SK-MEL-5 (cell line): ENCODE results near the gene CNGA3. TPM values are rescaled to one million over a fixed set of nuclear protein-coding genes. Genes with fewer than 3 reads are reported as not detected.
"Not testable (repeated sequence)": the region's sequence is repeated elsewhere in the genome, so short reads cannot be mapped to it uniquely, and the experiment has no call there.

ENCODE experiments used
- DNase-seq: peaks from one replicate; pipeline ENCODE4 v3.0.0-alpha.2; 2016; ENCODE audit warnings: low read depth, low spot score
- in situ Hi-C: cut with HindIII; loops from 2 replicates; pipeline ENCODE4 v1.10.0; 2016; ENCODE audit warnings: low sequenced_read_pairs, high pct_unique_total_duplicates, low pct_unique_long_range_greater_than_20kb
- total RNA-seq: library from RNA; depleted of rRNA; stranded (reverse); fragments of >200 nt; shearing (Covaris generic); gene quantifications from 2 replicates; pipeline ENCODE4 v1.2.3, GENCODE V29; 2014

The CNGA3 gene
- total RNA-seq, 1 experiment from 2014 or later = not detected

DNA sequence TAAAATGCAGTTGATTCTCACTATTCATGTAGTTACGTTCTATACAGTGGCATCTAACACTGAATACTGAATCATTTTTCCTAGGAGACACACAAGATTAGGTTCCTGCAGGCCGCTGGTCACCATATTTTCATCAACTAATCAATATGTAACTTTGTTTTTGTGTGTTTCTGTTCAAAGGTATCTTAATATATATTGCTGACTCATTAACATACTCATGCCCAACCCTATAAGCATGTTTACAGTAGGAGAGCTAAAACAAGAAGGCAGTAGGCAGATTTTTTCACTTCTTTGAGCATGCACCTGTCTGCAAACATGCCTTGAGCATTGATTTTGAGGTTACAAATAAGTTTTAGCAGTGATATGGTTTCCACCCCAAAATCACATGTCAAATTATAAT is 30.3 kb upstream of the CNGA3 start:
- in situ Hi-C loops = no loop called here

DNA sequence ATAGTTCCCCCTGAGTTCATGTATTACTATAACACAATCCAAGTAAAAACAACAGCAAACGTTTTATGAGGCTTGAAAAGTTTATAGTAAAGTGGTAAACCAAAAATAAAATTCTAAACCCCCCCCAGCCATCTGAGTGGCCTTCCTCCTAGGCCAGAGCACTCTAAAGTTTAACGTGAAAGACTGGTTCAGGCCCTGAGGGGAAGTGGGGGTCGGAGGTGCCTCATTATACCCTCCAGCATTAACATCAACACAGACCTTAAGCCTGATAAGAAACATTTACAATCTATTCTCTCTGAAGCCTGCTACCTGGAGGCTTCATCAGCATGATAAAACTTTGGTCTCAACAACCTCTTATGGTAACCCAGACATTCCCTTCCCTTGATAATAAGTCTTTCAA is 29.0 kb upstream of the CNGA3 start:
- no peak for DNase-seq
- in situ Hi-C loops = no loop called here

More for the DNA sequence above, 30.3 kb upstream of the CNGA3 start:
- DNase-seq = no peak

DNA sequence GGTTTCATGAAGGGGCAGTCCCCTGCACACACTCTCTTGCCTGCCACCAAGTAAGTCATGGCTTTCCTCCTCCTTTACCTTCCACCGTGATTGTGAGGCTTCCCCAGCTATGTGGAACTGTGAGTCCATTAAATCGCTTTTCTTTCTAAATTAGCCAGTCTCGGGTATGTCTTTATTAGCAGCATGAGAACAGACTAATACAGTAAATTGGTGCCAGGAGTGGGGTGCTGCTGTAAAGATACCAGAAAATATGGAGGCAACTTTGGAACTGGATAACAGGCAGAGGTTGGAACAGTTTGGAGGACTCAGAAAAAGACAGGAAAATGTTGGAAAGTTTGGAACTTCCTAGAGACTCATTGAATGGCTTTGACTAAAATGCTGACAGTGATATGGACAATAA is 26.1 kb upstream of the CNGA3 start:
- DNase-seq, in situ Hi-C loops: not testable (repeated sequence)

DNA sequence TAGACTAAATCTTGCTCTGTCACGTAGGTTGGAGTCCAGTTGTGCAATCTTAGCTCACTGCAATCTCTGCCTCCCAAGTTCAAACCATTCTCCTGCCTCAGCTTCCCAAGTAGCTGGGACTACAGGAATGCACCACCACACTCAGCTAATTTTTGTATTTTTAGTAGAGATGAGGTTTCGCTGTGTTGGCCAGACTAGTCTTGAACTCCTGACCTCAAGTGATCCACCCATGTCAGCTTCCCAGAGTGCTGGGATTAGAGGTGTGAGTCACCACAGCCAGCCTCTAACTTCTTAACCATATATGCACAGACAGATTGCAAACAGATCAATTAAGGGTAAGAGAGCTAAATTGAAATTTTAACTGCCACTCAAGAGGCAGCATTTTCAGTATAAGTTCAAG is 22.1 kb upstream of the CNGA3 start:
- in situ Hi-C loops = no loop called here
- DNase-seq = no peak

DNA sequence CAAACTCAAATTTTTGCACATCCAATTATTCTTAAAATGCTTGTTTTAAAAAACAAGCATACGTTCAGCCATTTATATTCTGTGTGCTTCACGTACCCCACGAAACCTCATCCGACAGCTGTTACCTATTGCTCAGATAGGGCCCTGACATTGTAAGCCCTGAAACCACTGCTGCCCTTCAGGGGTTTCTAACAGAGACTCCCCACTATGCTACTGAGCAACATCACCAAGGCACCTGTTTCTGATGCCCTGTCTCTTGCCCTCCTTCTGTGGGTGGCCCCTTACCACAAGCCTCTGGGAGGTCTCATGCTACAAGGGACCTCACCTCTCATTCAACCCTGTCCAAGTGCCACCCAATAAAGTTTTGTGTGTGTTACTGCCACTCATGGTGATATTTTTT is 18.5 kb upstream of the CNGA3 start:
- DNase-seq = no peak
- in situ Hi-C loops = no loop called here

DNA sequence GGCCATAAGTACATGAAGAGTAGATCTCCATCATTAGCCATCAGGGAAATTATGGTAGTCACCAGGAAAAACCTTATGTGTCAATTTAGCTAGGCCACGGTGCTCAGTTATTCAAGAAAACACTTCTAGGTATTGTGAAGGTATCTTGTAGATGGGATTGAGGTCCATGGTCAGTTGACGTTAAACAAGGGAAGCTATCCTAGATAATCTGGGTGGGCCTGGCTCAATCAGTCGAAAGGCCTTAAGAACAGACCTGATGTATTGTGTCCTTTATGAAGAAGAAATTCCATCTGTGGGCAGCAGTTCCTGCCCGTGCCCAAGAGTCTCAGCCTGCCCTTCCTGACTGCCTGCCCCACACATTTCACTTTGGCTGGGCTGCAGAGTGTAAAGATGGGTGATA is 16.7 kb upstream of the CNGA3 start:
- DNase-seq = no peak
- in situ Hi-C loops = no loop called here

DNA sequence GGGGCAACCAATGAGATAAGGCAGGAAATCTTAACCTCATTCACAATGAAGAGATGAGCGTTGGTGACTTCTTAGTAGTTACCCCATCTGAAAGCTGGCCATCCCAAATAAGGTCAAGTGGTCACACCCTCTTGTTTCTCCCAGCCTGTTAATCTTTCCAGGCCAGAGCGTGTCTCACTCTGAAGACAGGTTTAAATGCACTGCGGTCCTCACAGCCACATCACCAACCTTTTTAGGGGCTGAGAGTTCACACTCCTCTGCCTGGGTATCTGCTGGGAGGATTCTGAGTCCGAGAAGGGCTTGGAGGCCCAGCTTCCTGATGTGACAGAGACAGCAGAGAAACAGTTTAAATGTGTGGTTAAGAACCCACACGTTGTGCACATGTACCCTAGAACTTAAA is 13.3 kb upstream of the CNGA3 start:
- in situ Hi-C loops = no loop called here

DNA sequence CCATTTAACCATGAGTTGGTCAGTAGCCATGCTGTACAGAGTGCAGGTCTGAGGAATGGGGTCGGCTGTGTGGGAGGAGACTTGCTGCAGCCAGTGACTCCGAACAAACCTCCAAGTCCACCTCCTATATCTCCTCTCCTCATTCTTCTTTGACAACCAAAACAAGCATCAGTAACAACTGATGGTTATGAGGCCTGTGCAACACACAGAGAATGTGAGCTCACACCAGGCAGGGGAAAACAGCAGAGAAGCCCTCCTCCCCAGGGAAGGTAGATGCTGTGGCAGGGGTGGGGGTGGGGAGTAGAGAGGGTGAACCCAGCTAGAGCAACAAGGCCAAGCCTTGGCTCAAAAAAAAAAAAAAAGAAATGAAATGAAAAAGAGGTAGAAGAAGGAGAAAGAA is 12.3 kb upstream of the CNGA3 start:
- in situ Hi-C loops = no loop called here
- no peak for DNase-seq

More for the DNA sequence above, 13.3 kb upstream of the CNGA3 start:
- DNase-seq = no peak

DNA sequence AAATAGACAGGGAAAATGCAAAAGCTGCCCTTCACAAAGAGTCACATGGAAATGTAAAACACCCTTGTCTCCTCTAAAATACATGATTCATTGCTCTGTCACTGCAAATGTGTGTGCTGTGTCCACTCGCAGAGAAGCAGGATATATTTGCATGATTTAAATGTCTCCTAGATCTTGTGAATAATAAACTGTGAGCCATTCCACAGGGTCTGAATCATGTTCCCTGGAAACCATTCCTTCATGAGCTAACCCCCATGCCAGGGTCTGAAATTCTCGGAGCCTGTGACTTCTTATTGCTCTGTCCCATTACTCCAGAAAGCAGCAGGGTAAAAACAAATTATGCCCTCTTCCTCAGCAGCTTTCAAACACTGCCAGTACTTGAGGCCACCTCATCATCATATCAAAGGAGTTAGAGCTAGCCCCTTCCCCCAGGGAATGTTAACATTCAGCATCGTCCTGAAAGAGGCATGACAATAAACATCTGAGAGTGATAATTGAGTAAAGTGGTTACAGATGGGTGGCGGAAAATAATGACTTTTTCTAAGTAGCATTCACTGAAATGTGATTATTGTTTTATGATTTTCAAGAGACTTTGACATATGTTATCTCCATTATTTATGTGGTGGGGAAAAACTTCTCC is 11.7 kb upstream of the CNGA3 start:
- no peak for DNase-seq
- in situ Hi-C loops = no loop called here

DNA sequence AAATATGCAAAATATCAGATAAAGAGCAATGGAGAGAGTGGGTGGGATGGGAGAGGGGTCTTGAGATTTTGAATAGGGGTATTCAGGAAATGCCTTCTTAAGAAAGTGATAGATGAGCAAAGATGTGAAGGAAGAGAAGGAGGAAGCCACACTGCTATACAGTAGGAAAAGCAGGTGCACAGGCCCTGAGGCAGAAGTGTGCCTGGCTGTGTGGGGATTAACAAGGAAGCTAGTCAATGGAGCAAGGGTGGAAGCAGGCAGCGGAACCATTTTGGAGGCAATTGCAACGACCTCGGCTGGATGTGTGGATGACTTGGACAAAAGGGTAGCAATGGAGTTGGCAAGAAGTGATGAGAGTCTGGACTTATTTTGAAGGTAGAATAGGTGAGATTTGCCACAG is 11.0 kb upstream of the CNGA3 start:
- in situ Hi-C loops = no loop called here

DNA sequence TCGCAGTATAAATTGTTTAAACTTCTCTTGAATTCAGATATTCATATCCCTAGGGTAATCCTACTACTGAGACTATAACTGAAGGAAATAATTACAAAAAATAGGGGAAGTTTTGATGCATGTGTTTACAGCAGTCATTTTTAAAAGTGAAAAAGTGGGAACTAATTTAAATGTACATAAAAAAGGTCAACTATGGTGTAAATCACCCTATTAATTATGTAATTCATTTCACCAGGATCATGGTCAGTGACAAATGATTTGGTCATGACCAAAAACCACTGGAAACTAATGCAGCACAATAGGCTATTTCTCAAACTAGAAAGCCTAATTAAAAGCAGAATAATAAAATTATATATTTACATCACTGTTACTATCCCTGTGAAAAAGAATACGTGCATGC is 5.0 kb upstream of the CNGA3 start:
- in situ Hi-C loops = no loop called here
- DNase-seq = no peak

More for the DNA sequence above, 11.0 kb upstream of the CNGA3 start:
- DNase-seq = no peak

DNA sequence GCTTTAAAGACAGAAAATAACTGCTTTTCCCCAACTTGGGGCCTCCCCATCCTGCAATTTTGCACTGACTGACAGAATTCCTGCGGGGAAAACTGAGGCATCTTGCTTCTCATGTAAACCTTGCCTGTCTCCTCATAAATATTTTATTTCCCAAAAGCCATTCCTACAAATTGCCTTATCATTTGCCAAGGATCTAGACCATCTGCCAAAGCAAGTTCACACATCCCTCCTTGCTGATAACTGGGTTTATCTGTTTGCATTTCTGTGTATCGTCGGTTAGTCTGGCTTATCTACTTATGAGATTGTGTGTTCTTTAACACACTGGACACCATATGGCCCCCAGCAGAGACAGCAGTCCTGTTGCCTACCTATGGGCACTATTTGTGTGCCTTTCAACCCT is 3.0 kb upstream of the CNGA3 start:
- in situ Hi-C loops = no loop called here
- DNase-seq = no peak

DNA sequence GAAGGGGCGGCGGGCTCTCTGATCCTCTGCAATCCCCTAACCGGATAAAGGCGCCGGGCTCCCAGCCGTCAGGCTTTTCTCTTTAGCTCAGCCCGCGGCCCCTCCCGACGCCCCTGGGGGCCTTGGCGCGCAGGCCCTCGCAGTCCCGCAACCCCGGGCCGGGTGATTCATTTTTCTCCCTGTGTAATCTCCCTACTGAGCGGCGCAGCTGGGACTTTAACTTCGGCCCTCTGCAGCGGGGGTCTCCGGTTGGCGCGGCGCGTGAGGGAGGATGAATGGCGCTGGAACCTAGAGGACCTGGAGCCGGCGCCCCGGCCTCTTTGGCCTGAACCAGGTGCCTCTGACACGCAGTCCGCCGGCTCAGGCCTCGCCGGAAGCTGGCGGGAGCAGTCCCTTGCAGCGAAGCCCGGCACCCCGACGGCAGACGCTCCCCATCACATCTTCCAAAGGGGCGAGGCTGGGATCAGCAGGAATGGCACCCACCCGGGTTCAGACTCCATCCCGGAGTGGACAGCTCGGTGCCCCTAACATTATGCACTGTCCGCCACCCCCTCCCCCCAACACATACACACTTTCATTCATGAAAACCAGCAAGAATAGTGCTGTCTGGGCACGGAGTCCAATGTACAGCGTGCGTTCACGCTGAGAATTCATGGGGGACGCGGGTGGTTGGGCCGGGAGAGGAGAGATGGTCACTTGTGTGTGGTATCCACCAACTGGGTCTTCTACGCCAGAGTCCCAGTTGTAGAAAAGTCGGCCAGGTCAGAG is 1.2 kb downstream of the CNGA3 start:
- in situ Hi-C loops = no loop called here
- no peak for DNase-seq

DNA sequence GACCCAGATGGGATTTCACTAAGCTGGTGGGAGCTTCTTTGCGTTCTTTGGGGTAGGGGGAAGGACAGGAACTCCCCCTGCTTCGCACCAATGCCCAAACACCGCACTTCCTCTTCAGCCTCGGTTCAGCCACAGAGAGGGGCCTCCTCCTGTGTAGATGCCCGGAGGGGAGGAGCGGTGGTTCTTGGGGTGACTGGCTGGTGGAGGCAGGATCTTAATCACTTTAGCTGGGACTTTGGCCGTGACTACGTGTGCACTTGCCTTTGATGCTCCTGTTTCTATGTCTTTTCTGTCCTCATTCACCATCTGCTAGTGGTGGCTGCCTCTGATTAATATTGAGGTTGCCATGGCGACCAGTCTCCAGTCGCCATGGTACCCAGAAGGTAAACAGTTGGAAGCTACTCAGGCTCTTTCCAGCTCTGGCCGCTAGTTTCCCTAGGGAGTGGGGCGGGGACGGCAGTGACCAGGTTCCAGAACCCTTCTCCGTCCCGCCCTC is 1.9 kb downstream of the CNGA3 start:
- in situ Hi-C loops = no loop called here
- no peak for DNase-seq

DNA sequence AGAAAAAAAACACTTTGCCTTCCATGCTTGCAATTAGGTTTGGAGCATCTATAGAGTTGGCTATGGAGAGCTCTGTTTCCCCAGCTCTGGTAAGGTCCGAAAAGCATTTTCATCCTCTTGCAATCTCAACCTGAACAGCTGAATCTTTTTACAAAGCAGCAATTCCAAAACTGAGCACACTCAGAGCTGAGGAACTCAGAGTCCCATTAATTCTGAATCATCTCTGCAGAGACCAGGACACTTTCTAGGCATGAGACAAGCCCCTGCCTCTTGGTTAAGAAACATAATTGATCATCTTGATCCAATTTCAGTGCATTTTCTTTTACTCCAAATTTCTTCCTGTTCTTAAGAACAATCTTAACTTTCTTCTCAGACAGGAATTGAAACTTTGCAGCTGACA is 4.2 kb downstream of the CNGA3 start:
- no peak for DNase-seq
- in situ Hi-C loops = no loop called here

DNA sequence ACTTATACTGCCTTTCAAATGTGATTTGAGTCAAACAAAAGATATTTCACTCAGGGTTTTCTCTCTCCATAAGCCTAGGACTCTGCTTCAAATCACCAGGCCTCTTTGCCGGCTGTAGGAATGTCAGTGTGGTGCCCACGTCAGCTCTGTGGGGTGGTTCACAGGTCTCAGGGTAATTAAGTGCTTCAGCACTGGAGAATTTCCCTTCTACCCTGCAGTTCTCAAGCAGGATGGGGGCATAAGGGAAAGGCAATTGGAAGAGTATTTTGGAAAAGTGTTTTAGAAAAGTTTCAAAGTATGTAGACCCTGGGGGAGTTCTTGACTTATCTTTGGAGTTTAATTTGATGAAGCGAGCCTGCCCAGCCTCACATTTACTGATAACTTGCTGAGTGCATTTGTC is 9.6 kb downstream of the CNGA3 start:
- DNase-seq = no peak
- in situ Hi-C loops = no loop called here

DNA sequence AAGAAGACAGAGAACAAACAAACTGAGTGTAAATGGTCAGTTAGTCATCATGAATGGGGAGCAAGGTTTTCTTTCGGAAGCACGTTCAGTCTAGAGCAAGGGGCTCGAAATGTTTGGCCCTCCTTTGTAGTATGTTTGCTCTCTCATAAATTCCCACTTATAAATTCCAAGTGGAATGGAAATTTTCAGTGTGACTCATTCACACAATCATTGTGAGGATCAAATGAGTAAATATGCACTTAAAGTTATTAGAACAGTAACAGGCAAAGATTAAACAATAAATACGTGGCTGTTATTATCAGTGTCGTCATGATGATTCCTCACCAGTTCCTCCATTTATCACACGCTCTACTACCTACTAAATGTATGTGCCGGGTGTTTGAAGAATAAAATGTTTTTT is 10.5 kb downstream of the CNGA3 start:
- no peak for DNase-seq
- in situ Hi-C loops = no loop called here

DNA sequence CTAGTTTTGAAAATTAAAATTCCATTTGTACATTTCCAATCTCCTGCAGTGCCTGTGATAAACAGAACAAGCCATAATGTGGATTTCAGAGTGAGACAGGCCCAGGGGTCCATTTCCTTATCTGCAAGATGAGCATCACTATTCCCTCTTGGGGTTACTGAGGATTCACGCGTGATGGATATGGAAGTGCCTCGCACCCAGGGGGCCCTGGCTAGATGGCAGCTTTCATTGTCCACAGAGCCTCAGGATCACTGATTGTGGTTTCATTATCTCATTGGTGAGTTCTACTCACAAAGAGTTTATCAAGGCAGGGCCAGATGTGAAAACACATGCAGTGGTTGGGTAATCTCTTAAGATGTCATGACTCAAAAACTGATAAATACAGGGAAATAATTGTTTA is 11.6 kb downstream of the CNGA3 start:
- in situ Hi-C loops = no loop called here
- DNase-seq = no peak

DNA sequence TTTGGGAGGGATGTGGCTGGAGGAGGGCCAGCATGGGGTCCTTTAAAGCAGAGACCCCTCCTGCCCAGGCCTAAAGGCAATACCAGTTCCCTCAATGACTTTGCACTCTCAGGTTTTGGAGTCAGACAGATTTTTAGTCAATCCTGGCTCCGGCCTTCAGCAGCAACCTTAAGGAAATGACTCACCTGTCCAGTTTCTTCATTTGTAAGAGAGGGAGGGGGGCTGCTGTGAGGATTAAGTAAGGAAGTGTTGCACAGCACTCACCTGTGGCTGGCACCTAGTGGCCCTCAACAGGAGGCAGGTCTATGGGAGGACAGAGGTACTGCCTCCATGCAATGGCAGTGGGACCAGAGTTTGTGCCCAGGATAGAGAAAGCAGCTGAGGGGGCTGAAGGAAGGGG is 13.7 kb downstream of the CNGA3 start:
- no peak for DNase-seq
- in situ Hi-C loops = no loop called here
